Tibial nerve (tissue), 4 donors: ENCODE data around the gene JAKMIP1.

Source experiments
- EP300 ChIP-seq, 2 donors: sonication (generic); formaldehyde crosslinking; IDR thresholded peaks; one replicate each; pipeline ENCODE4 v1.6.1; 2017; ENCODE audit warnings: antibody characterized with exemption in 2 of 2, mild to moderate bottlenecking in 1 of 2
- POLR2A ChIP-seq, 2 donors: fragments of 450-650 bp; IDR thresholded peaks; one replicate each; pipeline ENCODE4 v1.6.1; 2017; ENCODE audit warnings: antibody characterized with exemption in 2 of 2, mild to moderate bottlenecking in 2 of 2, moderate library complexity in 2 of 2
- TF ChIP-seq, protein P1 (sequence below), 5 experiments: fragments of 200-600 bp in 3 of 5; fragments of 450-650 bp in 2 of 5; sonication (generic) in 3 of 5; IDR thresholded peaks; one replicate each; pipeline ENCODE4 v1.5.1; 2016 to 2019; ENCODE audit warnings: antibody characterized with exemption in 5 of 5, mild to moderate bottlenecking in 3 of 5, moderate library complexity in 2 of 5

DNA sequence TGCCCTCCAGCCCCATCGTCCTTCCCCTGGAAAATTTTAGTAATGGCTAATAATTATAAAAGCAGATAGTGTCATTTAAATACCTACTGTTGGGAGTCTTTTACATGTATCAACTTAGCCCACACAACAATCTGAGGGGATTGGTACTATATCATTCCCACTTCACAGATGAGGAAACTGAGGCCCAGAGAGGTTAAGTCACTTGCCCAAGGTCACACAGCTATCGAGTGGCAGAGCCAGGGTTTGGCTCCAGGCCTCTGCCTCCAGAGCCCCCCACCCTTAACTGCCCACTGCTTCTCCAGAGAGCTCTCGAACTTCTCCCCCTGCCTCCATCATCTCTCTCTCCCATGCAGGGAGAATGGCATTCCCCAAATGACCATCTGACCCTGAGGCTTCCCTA lies 189.6 kb downstream of the JAKMIP1 start:
- TF ChIP-seq, protein P1, sequence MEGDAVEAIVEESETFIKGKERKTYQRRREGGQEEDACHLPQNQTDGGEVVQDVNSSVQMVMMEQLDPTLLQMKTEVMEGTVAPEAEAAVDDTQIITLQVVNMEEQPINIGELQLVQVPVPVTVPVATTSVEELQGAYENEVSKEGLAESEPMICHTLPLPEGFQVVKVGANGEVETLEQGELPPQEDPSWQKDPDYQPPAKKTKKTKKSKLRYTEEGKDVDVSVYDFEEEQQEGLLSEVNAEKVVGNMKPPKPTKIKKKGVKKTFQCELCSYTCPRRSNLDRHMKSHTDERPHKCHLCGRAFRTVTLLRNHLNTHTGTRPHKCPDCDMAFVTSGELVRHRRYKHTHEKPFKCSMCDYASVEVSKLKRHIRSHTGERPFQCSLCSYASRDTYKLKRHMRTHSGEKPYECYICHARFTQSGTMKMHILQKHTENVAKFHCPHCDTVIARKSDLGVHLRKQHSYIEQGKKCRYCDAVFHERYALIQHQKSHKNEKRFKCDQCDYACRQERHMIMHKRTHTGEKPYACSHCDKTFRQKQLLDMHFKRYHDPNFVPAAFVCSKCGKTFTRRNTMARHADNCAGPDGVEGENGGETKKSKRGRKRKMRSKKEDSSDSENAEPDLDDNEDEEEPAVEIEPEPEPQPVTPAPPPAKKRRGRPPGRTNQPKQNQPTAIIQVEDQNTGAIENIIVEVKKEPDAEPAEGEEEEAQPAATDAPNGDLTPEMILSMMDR (IDR thresholded peaks at IDR 0.05), result no peak
- TF ChIP-seq POLR2A (IDR thresholded peaks at IDR 0.05) (no peak), EP300 (IDR thresholded peaks at IDR 0.05) (no peak)
